CD14-positive monocyte (primary cell): ENCODE results near the gene TSSK3. TPM values are rescaled to one million over a fixed set of nuclear protein-coding genes. Genes with fewer than 3 reads are reported as not detected.

Experiments used
- DNase-seq, 3 donors: peaks; one replicate each; pipeline ENCODE4 v3.0.0-alpha.2; 2011 to 2022
- H2AFZ ChIP-seq: 2 replicates; pipeline ENCODE4 v1.6.0; 2012; ENCODE audit warnings: mild to moderate bottlenecking, low read depth, low read length, inconsistent platforms; ENCODE audit not compliant: insufficient read depth, poor library complexity, severe bottlenecking
- H3K27ac ChIP-seq, 2 donors: 1 replicate in 1 of 2; 2 replicates in 1 of 2; pipeline ENCODE4 v1.5.1; 2012 to 2013; ENCODE audit warnings: low read length in 2 of 2, control low read depth in 1 of 2, inconsistent platforms in 1 of 2, low read depth in 1 of 2, mild to moderate bottlenecking in 1 of 2
- H3K27me3 ChIP-seq, 2 donors: one replicate each; pipeline versions ENCODE4 v1.6.0 to v1.6.1; 2011 to 2013; ENCODE audit warnings: low read length in 2 of 2; ENCODE audit not compliant: control insufficient read depth in 2 of 2, insufficient read depth in 2 of 2
- H3K36me3 ChIP-seq, 2 donors: replicated peaks in 1 of 2; 1 replicate in 1 of 2; 2 replicates in 1 of 2; pipeline versions ENCODE4 v1.5.1 to v1.6.1; 2012 to 2013; ENCODE audit warnings: low read length in 2 of 2, control low read depth in 1 of 2, inconsistent platforms in 1 of 2, mild to moderate bottlenecking in 1 of 2; ENCODE audit not compliant: insufficient read depth in 2 of 2, control insufficient read depth in 1 of 2
- H3K4me1 ChIP-seq, 2 donors: 1 replicate in 1 of 2; 2 replicates in 1 of 2; pipeline versions ENCODE4 v1.5.1 to v1.6.1; 2012 to 2013; ENCODE audit warnings: low read length in 2 of 2, control low read depth in 1 of 2, inconsistent platforms in 1 of 2, mild to moderate bottlenecking in 1 of 2, moderate library complexity in 1 of 2; ENCODE audit not compliant: insufficient read depth in 2 of 2, control insufficient read depth in 1 of 2
- H3K4me2 ChIP-seq: replicated peaks from 2 replicates; pipeline ENCODE3; 2012; ENCODE audit warnings: low read length, moderate library complexity, mild to moderate bottlenecking; ENCODE audit not compliant: poor library complexity, severe bottlenecking; ENCODE audit errors: extremely low read depth
- H3K4me3 ChIP-seq, 3 experiments: fragments of 200-600 bp in 1 of 3; sonication (generic) in 1 of 3; replicated peaks in 1 of 3; 1 replicate in 2 of 3; 2 replicates in 1 of 3; pipeline ENCODE4 v1.5.1; 2011 to 2013; ENCODE audit warnings: low read length in 3 of 3, mild to moderate bottlenecking in 3 of 3, control low read depth in 2 of 3, low read depth in 2 of 3, inconsistent platforms in 1 of 3, moderate library complexity in 1 of 3
- H3K79me2 ChIP-seq: 2 replicates; pipeline ENCODE4 v1.6.0; 2012; ENCODE audit warnings: mild to moderate bottlenecking, control low read depth, inconsistent platforms, low read length, moderate library complexity; ENCODE audit not compliant: insufficient read depth
- H3K9ac ChIP-seq: 2 replicates; pipeline ENCODE4 v1.6.0; 2017; ENCODE audit warnings: low read length, mild to moderate bottlenecking; ENCODE audit not compliant: insufficient read depth, poor library complexity, severe bottlenecking
- H3K9me3 ChIP-seq, 2 donors: replicated peaks in 1 of 2; 1 replicate in 1 of 2; 2 replicates in 1 of 2; pipeline versions ENCODE4 v1.5.1 to v1.6.1; 2012 to 2013; ENCODE audit warnings: low read length in 2 of 2, control low read depth in 1 of 2; ENCODE audit not compliant: control insufficient read depth in 1 of 2, insufficient read depth in 1 of 2
- H4K20me1 ChIP-seq: 2 replicates; pipeline ENCODE4 v1.6.0; 2012; ENCODE audit warnings: mild to moderate bottlenecking, low read length, control low read depth, moderate library complexity; ENCODE audit not compliant: insufficient read depth
- H3K27ac Mint-ChIP-seq, 7 donors: one replicate each; pipeline ENCODE4 v1.8.0; 2020; ENCODE audit warnings: mild to moderate bottlenecking in 7 of 7, mixed read lengths in 7 of 7, moderate library complexity in 6 of 7, inconsistent platforms in 2 of 7
- H3K27me3 Mint-ChIP-seq, 3 donors: one replicate each; pipeline ENCODE4 v1.8.0; 2021 to 2022; ENCODE audit warnings: low read depth in 3 of 3, mild to moderate bottlenecking in 3 of 3, mixed read lengths in 3 of 3, moderate library complexity in 3 of 3, inconsistent platforms in 1 of 3
- H3K36me3 Mint-ChIP-seq, 2 donors: one replicate each; pipeline ENCODE4 v1.8.0; 2020; ENCODE audit warnings: mixed read lengths in 2 of 2, inconsistent platforms in 1 of 2, mild to moderate bottlenecking in 1 of 2
- H3K4me1 Mint-ChIP-seq: one replicate; pipeline ENCODE4 v1.8.0; 2020; ENCODE audit warnings: mild to moderate bottlenecking, mixed read lengths
- H3K4me3 Mint-ChIP-seq, 2 donors: one replicate each; pipeline ENCODE4 v1.8.0; 2020; ENCODE audit warnings: mild to moderate bottlenecking in 2 of 2, mixed read lengths in 2 of 2, moderate library complexity in 1 of 2
- H3K9me3 Mint-ChIP-seq, 7 donors: one replicate each; pipeline ENCODE4 v1.8.0; 2020 to 2022; ENCODE audit warnings: mixed read lengths in 7 of 7, mild to moderate bottlenecking in 6 of 7, moderate library complexity in 6 of 7, inconsistent platforms in 2 of 7
- CTCF ChIP-seq: fragments of 200-600 bp; IDR thresholded peaks from one replicate; pipeline ENCODE4 v1.8.0; 2022; ENCODE audit warnings: antibody characterized with exemption, mild to moderate bottlenecking
- WGBS: methylation state at CpG from one replicate; pipeline ENCODE4 v1.1.5; 2013; ENCODE audit warnings: missing lambda C conversion rate; ENCODE audit not compliant: insufficient coverage; 5-methylcytosine and 5-hydroxymethylcytosine counted together
- intact Hi-C, 2 donors: fragments of 100-400 bp; cut with micrococcal nuclease; formaldehyde crosslinking; loops; one replicate each; pipeline versions ENCODE4 v1.15.0 to v1.15.1; 2023
- polyA plus RNA-seq, 3 donors: library from polyadenylated mRNA; depleted of rRNA in 1 of 3; unstranded in 2 of 3; stranded (reverse) in 1 of 3; fragments of 300-500 nt in 2 of 3; fragments of >200 nt in 1 of 3; fragmentation: Illumina TruSeq in 2 of 3; gene quantifications; 1 replicate in 2 of 3; 2 replicates in 1 of 3; pipeline ENCODE4 v1.2.3, GENCODE V29; 2012 to 2021

Gene TSSK3
- polyA plus RNA-seq, 3 donors: 0.35 to 1.1 (median 0.65) TPM

GRCh38 chr1:32398401-32398800 is 36.1 kb downstream of the TSSK3 start:
- Histone ChIP-seq H3K27me3 (no peaks in the 10 kb centered on the region), H3K9ac (no peak overlapping the region), H3K9me3 (no peaks in the 10 kb centered on the region), H3K27ac (no peak overlapping the region), H3K4me3 (no peak overlapping the region), H2AFZ (no peak overlapping the region), H3K79me2 (peaks cover 8% of the 10 kb centered on the region), H3K36me3 (no peaks in the 10 kb centered on the region), H4K20me1 (no peaks in the 10 kb centered on the region), H3K4me1 (peaks cover 12 to 14% of the 10 kb centered on the region in 2 donors), H3K4me2 (no peak overlapping the region)
- Mint-ChIP-seq H3K27me3 (peaks cover 0 to 2% (median 1%) of the 10 kb centered on the region in 3 donors), H3K36me3 (no peaks in the 10 kb centered on the region), H3K4me1 (peaks cover 12% of the 10 kb centered on the region), H3K27ac (peak overlapping the region in 1 of 7 donors; percentile 14), H3K4me3 (no peak overlapping the region), H3K9me3 (peaks cover 0 to 4% (median 0%) of the 10 kb centered on the region in 7 donors)
- DNase-seq: no peak
- 90% methylated on average over 2 of the region's 2 CpGs for WGBS
- intact Hi-C loops: loop anchor here in 1 of 2 donors (10.0 kb wide), 2 partner anchors 174 to 1684 kb away; partner anchors contain the start of genes EIF3I and TMEM234
- TF ChIP-seq CTCF: no peak

GRCh38 chr1:32399843-32400242 is 37.5 kb downstream of the TSSK3 start:
- no peak overlapping the region for H3K4me3 Mint-ChIP-seq
- H3K9ac ChIP-seq: no peak overlapping the region
- no peak overlapping the region for H3K4me3 ChIP-seq
- peak overlapping the region in 1 of 7 donors; percentile 68 for H3K27ac Mint-ChIP-seq
- intact Hi-C loops: loop anchor here in 1 of 2 donors (10.0 kb wide), 2 partner anchors 175 to 1685 kb away; partner anchors contain the start of genes EIF3I and TMEM234
- DNase-seq: no peak
- H3K36me3 Mint-ChIP-seq: no peaks in the 10 kb centered on the region
- H4K20me1 ChIP-seq: no peaks in the 10 kb centered on the region
- no peak overlapping the region for H2AFZ ChIP-seq
- H3K79me2 ChIP-seq: no peaks in the 10 kb centered on the region
- peaks cover 0 to 4% (median 0%) of the 10 kb centered on the region in 7 donors for H3K9me3 Mint-ChIP-seq
- no peak for TF ChIP-seq CTCF
- peaks cover 8% of the 10 kb centered on the region for H3K4me1 Mint-ChIP-seq
- no peak overlapping the region for H3K27ac ChIP-seq
- no peaks in the 10 kb centered on the region for H3K36me3 ChIP-seq
- no peak overlapping the region for H3K4me2 ChIP-seq
- H3K27me3 ChIP-seq: no peaks in the 10 kb centered on the region
- peaks cover 0 to 2% (median 1%) of the 10 kb centered on the region in 3 donors for H3K27me3 Mint-ChIP-seq
- no peaks in the 10 kb centered on the region for H3K9me3 ChIP-seq
- H3K4me1 ChIP-seq: peaks cover 4 to 9% of the 10 kb centered on the region in 2 donors
- 77% methylated on average over 3 of the region's 4 CpGs for WGBS
